Measurements from ENCODE around the gene ADCY9. TPM values are rescaled to one million over a fixed set of nuclear protein-coding genes. Genes with fewer than 3 reads are reported as not detected.

The ADCY9 gene
- total and polyA plus RNA-seq, 12 donors: 2.3 to 37.6 (median 17.8) TPM

DNA sequence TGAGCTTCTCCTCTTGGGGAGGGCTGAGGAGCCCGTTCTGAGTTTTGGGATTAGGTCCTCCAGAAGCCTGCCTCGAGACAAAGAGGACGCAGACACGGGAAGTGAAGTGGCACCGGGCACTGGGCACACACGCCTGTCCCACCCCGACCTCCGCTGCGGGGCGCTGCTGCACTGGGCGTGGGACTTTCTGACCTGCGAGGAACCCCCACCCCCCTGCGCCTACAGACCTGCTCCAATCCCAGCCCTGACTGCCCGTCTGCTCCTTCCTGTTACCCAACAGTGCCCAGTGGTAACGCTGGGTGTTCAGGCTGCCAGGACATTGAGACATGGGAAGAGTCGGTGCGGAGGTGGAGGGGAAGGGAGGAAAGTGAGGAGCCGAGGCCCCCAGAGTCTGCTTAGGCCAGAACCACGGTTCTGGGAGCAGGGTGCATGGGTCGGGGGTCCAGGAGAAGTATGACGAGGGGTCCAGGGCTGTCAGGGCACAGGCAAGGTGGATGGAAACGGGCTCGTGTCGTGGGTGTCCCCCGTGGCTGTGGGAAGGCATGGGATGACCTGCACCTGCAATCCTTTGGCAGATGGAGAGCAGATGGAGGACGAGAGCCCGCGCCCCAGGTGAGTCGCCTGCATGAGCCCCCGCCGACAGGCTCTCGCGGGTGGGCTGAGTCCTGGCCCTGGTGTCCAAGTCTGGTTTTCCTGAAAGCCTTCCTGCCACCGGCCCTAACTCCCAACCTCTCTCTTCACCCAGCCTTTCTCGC, 123.8 kb downstream of the ADCY9 start:
- no peaks in the 10 kb centered on the region for H3K36me3 ChIP-seq (replicated peaks in 1 of 2)
- no peaks in the 10 kb centered on the region for H3K27me3 ChIP-seq
- H3K4me3 ChIP-seq: no peak overlapping the region
- H3K9me3 ChIP-seq (replicated peaks in 1 of 3): no peaks in the 10 kb centered on the region
- H3K27ac ChIP-seq: no peak overlapping the region
- TF ChIP-seq, protein P1, sequence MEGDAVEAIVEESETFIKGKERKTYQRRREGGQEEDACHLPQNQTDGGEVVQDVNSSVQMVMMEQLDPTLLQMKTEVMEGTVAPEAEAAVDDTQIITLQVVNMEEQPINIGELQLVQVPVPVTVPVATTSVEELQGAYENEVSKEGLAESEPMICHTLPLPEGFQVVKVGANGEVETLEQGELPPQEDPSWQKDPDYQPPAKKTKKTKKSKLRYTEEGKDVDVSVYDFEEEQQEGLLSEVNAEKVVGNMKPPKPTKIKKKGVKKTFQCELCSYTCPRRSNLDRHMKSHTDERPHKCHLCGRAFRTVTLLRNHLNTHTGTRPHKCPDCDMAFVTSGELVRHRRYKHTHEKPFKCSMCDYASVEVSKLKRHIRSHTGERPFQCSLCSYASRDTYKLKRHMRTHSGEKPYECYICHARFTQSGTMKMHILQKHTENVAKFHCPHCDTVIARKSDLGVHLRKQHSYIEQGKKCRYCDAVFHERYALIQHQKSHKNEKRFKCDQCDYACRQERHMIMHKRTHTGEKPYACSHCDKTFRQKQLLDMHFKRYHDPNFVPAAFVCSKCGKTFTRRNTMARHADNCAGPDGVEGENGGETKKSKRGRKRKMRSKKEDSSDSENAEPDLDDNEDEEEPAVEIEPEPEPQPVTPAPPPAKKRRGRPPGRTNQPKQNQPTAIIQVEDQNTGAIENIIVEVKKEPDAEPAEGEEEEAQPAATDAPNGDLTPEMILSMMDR (IDR thresholded peaks at IDR 0.05): no peak
- no peak for TF ChIP-seq POLR2A (IDR thresholded peaks at IDR 0.05)
- intact Hi-C loops (cut with DNase I): no loop called here
- 86 to 92% (median 89%) methylated on average over 24 to 35 of the region's 35 CpGs for WGBS, 4 donors
- no peaks in the 10 kb centered on the region for H3K4me1 ChIP-seq (replicated peaks in 1 of 2)
- no peak for DNase-seq

DNA sequence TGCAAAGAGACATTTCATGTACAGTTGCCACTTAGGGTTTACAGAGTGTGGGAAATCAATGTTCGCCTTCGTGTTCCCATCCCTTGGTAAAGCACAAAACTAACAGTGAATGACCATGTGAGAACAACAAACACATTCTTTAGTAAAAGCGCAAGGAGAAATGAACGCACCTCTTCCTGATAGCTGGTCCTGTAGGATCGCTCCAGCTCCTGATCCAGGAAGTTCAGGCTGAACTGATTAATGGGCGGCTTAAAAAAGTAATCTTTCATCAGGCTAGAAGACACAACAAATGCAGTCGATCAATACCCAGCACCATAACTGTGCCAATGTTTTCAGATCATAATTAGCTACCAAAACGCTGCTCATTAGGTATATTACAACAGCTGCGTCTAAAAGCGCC, 127.4 kb downstream of the ADCY9 start:
- Histone ChIP-seq H3K9me3 (replicated peaks in 1 of 3) (no peaks in the 10 kb centered on the region), H3K4me3 (no peak overlapping the region), H3K4me1 (replicated peaks in 1 of 2) (no peaks in the 10 kb centered on the region), H3K36me3 (replicated peaks in 1 of 2) (no peaks in the 10 kb centered on the region), H3K27ac (no peak overlapping the region), H3K27me3 (no peaks in the 10 kb centered on the region)
- no peak for DNase-seq
- 91 to 94% (median 93%) methylated on average over 10 of the region's 10 CpGs for WGBS, 4 donors
- TF ChIP-seq, protein P1 (IDR thresholded peaks at IDR 0.05): no peak
- TF ChIP-seq POLR2A (IDR thresholded peaks at IDR 0.05): no peak
- intact Hi-C loops (cut with DNase I): loop anchor here in 1 of 2 donors (10.0 kb wide), 1 partner anchor 196 kb away; no protein-coding TSS in a partner anchor

DNA sequence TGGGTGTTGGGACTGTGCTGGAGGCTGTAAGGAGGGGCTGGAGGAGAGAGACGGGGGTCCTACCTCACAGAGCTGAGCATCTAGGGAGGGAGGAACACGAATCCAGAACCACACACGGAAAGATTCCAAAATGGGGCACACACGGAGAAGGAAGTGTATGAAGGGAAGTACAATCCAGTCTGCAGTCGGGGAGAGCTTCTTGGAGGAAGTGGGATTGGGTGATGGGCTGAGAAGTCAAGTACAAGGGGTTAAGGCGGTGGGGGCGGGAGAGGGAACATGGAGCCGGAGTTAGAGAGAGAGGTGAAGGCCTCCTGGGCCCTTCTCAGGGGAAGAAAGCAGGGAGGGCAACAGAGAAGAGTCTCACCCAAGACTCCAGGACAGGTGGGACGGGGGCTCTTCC, 128.2 kb downstream of the ADCY9 start:
- intact Hi-C loops (cut with DNase I): loop anchor here in 1 of 2 donors (10.0 kb wide), 1 partner anchor 197 kb away; no protein-coding TSS in a partner anchor
- TF ChIP-seq POLR2A (IDR thresholded peaks at IDR 0.05): no peak
- TF ChIP-seq, protein P1 (IDR thresholded peaks at IDR 0.05): no peak
- WGBS, 4 donors: 81 to 84% (median 83%) methylated on average over 9 of the region's 9 CpGs

DNA sequence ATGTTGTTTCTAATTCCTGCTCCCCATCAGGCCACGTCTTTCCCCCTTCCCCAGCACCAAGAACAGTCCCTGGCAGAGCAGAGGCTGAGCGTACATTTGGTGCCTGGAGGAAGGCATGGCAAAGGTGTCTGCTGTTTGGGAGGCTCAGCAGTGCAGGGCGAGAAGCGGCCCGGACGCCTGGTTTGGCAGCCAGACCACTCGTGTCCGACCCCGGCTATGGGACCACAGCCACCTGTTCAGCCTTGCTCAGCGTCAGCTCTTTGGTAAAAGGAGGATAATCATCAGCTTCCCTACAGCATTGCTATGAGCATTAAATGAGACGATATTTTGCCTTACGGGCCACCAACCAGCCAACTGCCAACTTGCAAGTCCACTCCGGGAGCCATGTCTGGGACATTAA, 129.0 kb downstream of the ADCY9 start:
- Histone ChIP-seq H3K4me3 (no peak overlapping the region), H3K27ac (no peak overlapping the region), H3K36me3 (replicated peaks in 1 of 2) (no peaks in the 10 kb centered on the region), H3K27me3 (no peaks in the 10 kb centered on the region), H3K4me1 (replicated peaks in 1 of 2) (no peaks in the 10 kb centered on the region), H3K9me3 (replicated peaks in 1 of 3) (no peaks in the 10 kb centered on the region)
- no peak for DNase-seq
- intact Hi-C loops (cut with DNase I): loop anchor here in 1 of 2 donors (10.0 kb wide), 1 partner anchor 198 kb away; no protein-coding TSS in a partner anchor
- WGBS, 4 donors: 85 to 97% (median 91%) methylated on average over 4 to 13 of the region's 13 CpGs
- TF ChIP-seq, protein P1 (IDR thresholded peaks at IDR 0.05): no peak
- TF ChIP-seq POLR2A (IDR thresholded peaks at IDR 0.05): no peak

More for the DNA sequence above, 128.2 kb downstream of the ADCY9 start:
- Histone ChIP-seq H3K27ac (no peak overlapping the region), H3K36me3 (replicated peaks in 1 of 2) (no peaks in the 10 kb centered on the region), H3K4me3 (no peak overlapping the region), H3K27me3 (no peaks in the 10 kb centered on the region), H3K4me1 (replicated peaks in 1 of 2) (no peaks in the 10 kb centered on the region), H3K9me3 (replicated peaks in 1 of 3) (no peaks in the 10 kb centered on the region)
- no peak for DNase-seq
